SK-N-SH (cell line): ENCODE measurements around the gene SATB1. TPM values are rescaled to one million over a fixed set of nuclear protein-coding genes. Genes with fewer than 3 reads are reported as not detected.

Experiments
- CTCF ChIA-PET: fragments of 300-600, 350-600 bp; formaldehyde crosslinking; extraction: SDS; loops from one replicate; lab custom pipeline; 2021; lab: Yijun Ruan, JAX
- POLR2A ChIA-PET: fragments of 350-600 bp; sonication (Branson Sonifier 250); formaldehyde crosslinking; extraction: SDS; loops from one replicate; lab custom pipeline; 2020; ENCODE audit warnings: antibody characterized with exemption, inconsistent platforms; lab: Yijun Ruan, JAX
- DNase-seq: peaks from one replicate; pipeline ENCODE4 v3.0.0; 2012
- H2AFZ ChIP-seq: fragments of 200-600 bp; sonication (generic); 2 replicates; pipeline ENCODE4 v1.8.1; 2016; ENCODE audit warnings: antibody characterized with exemption, mild to moderate bottlenecking, low read depth
- H3F3A ChIP-seq: fragments of 200-600 bp; sonication (generic); replicated peaks from 2 replicates; pipeline ENCODE3; 2016; ENCODE audit warnings: antibody characterized with exemption, mild to moderate bottlenecking; ENCODE audit not compliant: insufficient read depth
- H3K27ac ChIP-seq, 2 experiments: fragments of 200-500 bp in 1 of 2; fragments of 200-600 bp in 1 of 2; sonication (Bioruptor generic) in 1 of 2; sonication (generic), shearing (Covaris generic) in 1 of 2; 2 replicates each; pipeline versions ENCODE4 v1.5.1 to v1.6.1; 2014 to 2016; ENCODE audit warnings: low read depth in 2 of 2, inconsistent platforms in 1 of 2, low read length in 1 of 2, mild to moderate bottlenecking in 1 of 2, mixed read lengths in 1 of 2
- H3K27me3 ChIP-seq: fragments of 200-600 bp; sonication (generic), shearing (Covaris generic); 2 replicates; pipeline ENCODE4 v1.6.1; 2016; ENCODE audit warnings: mixed run types; ENCODE audit not compliant: insufficient read depth
- H3K36me3 ChIP-seq, 2 experiments: fragments of 200-500 bp in 1 of 2; fragments of 200-600 bp in 1 of 2; sonication (Bioruptor generic) in 1 of 2; sonication (generic) in 1 of 2; replicated peaks in 1 of 2; 2 replicates each; pipeline versions ENCODE3 to v1.5.1; 2014 to 2016; ENCODE audit warnings: low read length in 1 of 2, mild to moderate bottlenecking in 1 of 2; ENCODE audit not compliant: insufficient read depth in 2 of 2, control insufficient read depth in 1 of 2
- H3K4me1 ChIP-seq, 2 experiments: fragments of 200-500 bp in 1 of 2; fragments of 200-600 bp in 1 of 2; sonication (Bioruptor generic) in 1 of 2; sonication (generic), shearing (Covaris generic) in 1 of 2; 2 replicates each; pipeline versions ENCODE4 v1.5.1 to v1.6.1; 2014 to 2016; ENCODE audit warnings: low read depth in 1 of 2, low read length in 1 of 2, mixed run types in 1 of 2; ENCODE audit not compliant: insufficient read depth in 2 of 2, control insufficient read depth in 1 of 2
- H3K4me2 ChIP-seq: fragments of 200-600 bp; sonication (generic), shearing (Covaris generic); 2 replicates; pipeline ENCODE4 v1.6.1; 2017; ENCODE audit warnings: mixed run types
- H3K4me3 ChIP-seq, 2 experiments: fragments of 200-500 bp in 1 of 2; fragments of 200-600 bp in 1 of 2; sonication (Bioruptor generic) in 1 of 2; sonication (generic), shearing (Covaris generic) in 1 of 2; 2 replicates each; pipeline versions ENCODE4 v1.5.1 to v1.8.1; 2014 to 2016; ENCODE audit warnings: low read depth in 2 of 2, inconsistent platforms in 1 of 2, low read length in 1 of 2, mild to moderate bottlenecking in 1 of 2, mixed read lengths in 1 of 2, moderate library complexity in 1 of 2
- H3K79me2 ChIP-seq: fragments of 200-600 bp; sonication (generic); 2 replicates; pipeline ENCODE4 v1.8.1; 2017; ENCODE audit warnings: mild to moderate bottlenecking; ENCODE audit not compliant: insufficient read depth
- H3K9ac ChIP-seq: fragments of 200-600 bp; sonication (generic); 2 replicates; pipeline ENCODE4 v1.6.1; 2017; ENCODE audit warnings: mixed run types
- H3K9me2 ChIP-seq: fragments of 200-600 bp; sonication (generic); 2 replicates; pipeline ENCODE4 v1.6.1; 2017; ENCODE audit warnings: mixed run types
- H3K9me3 ChIP-seq: fragments of 200-600 bp; sonication (generic); 2 replicates; pipeline ENCODE4 v1.6.1; 2017; ENCODE audit warnings: mixed run types, mild to moderate bottlenecking, moderate library complexity
- H4K20me1 ChIP-seq: fragments of 200-600 bp; sonication (generic); 2 replicates; pipeline ENCODE4 v1.6.1; 2017; ENCODE audit warnings: mild to moderate bottlenecking, mixed run types; ENCODE audit not compliant: insufficient read depth
- CHD2 ChIP-seq: fragments of 150-350 bp; IDR thresholded peaks from 2 replicates; pipeline ENCODE4 v1.6.1; 2018; ENCODE audit warnings: low read length; ENCODE audit not compliant: partially characterized antibody
- ELF1 ChIP-seq: IDR thresholded peaks from 2 replicates; pipeline ENCODE4 v1.4.0; 2012
- EP300 ChIP-seq, 2 experiments: IDR thresholded peaks; 2 replicates each; pipeline versions ENCODE4 v1.4.0 to v1.6.1; 2012; ENCODE audit warnings: borderline replicate concordance in 1 of 2, low read depth in 1 of 2, low read length in 1 of 2
- EZH2phosphoT487 ChIP-seq: fragments of 200-600 bp; sonication (generic); IDR thresholded peaks from 2 replicates; pipeline ENCODE4 v1.6.1; 2017; ENCODE audit warnings: low read depth, mixed run types, mild to moderate bottlenecking, antibody characterized with exemption, moderate library complexity, borderline replicate concordance
- FOSL2 ChIP-seq: IDR thresholded peaks from 2 replicates; pipeline ENCODE4 v1.4.0; 2012; ENCODE audit warnings: low read depth, mild to moderate bottlenecking, moderate library complexity, borderline replicate concordance
- GATA2 ChIP-seq: sonication (generic); formaldehyde crosslinking; IDR thresholded peaks from 2 replicates; pipeline ENCODE4 v1.5.0; 2020; ENCODE audit warnings: mild to moderate bottlenecking, missing genetic modification reagents
- NFIC ChIP-seq: IDR thresholded peaks from 2 replicates; pipeline ENCODE4 v1.4.0; 2012; ENCODE audit warnings: borderline replicate concordance
- RFX5 ChIP-seq: IDR thresholded peaks from 2 replicates; pipeline ENCODE4 v1.6.1; 2012; ENCODE audit warnings: mild to moderate bottlenecking, improper control_type of control experiment, low read length
- SIN3A ChIP-seq: IDR thresholded peaks from 2 replicates; pipeline ENCODE4 v1.6.1; 2012; ENCODE audit warnings: low read depth, mild to moderate bottlenecking, low read length, moderate library complexity, borderline replicate concordance
- TEAD4 ChIP-seq: IDR thresholded peaks from 2 replicates; pipeline ENCODE4 v1.4.0; 2012; ENCODE audit warnings: mild to moderate bottlenecking, borderline replicate concordance; ENCODE audit not compliant: insufficient read depth
- WGBS: methylation state at CpG from one replicate; pipeline ENCODE4 v1.1.6; 2017; ENCODE audit warnings: low lambda C conversion rate; 5-methylcytosine and 5-hydroxymethylcytosine counted together
- polyA plus RNA-seq, 3 experiments: library from polyadenylated mRNA; depleted of rRNA; stranded (reverse); fragments of >200 nt; gene quantifications; 2 replicates each; pipeline ENCODE4 v1.2.3, GENCODE V29; 2012
- TF ChIP-seq, protein P1 (sequence below): IDR thresholded peaks from 2 replicates; pipeline ENCODE4 v1.6.1; 2012; ENCODE audit warnings: mild to moderate bottlenecking, low read depth, low read length, moderate library complexity
- TF ChIP-seq, protein P2 (sequence below): IDR thresholded peaks from 2 replicates; pipeline ENCODE4 v1.4.0; 2012; ENCODE audit warnings: low read depth, borderline replicate concordance
- TF ChIP-seq, protein P3 (sequence below): fragments of 200-600 bp; sonication (generic); IDR thresholded peaks from 2 replicates; pipeline ENCODE4 v1.6.1; 2017; ENCODE audit warnings: antibody characterized with exemption, mild to moderate bottlenecking, moderate library complexity
- TF ChIP-seq, protein P4 (sequence below): fragments of 150-350 bp; IDR thresholded peaks from 2 replicates; pipeline ENCODE4 v1.6.1; 2016; ENCODE audit warnings: mild to moderate bottlenecking, low read depth, low read length

The SATB1 gene
- polyA plus RNA-seq, 1 of the 3 experiments (the other 2 are of a cell fraction) = 8.5 TPM

DNA sequence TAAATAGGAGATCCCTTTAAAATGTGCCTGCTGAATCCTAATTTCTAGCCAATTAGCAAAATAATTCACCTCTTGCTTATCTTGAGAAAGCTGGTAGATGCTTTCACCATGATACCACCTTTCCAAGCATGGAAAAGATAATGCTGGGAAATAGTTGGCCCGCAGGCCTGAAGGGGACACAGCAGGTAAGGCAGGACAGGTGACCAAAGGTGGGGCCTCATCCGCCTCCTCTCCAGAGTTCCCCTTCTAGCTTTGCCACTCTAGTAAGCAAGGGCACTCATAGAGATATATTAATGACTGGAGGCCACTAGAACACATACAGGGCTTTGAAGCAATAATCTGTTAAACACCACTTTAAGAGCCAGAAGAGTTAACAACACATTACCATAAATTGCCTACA lies 45.5 kb downstream of the SATB1 start (continued):
- TF ChIP-seq, protein P1, sequence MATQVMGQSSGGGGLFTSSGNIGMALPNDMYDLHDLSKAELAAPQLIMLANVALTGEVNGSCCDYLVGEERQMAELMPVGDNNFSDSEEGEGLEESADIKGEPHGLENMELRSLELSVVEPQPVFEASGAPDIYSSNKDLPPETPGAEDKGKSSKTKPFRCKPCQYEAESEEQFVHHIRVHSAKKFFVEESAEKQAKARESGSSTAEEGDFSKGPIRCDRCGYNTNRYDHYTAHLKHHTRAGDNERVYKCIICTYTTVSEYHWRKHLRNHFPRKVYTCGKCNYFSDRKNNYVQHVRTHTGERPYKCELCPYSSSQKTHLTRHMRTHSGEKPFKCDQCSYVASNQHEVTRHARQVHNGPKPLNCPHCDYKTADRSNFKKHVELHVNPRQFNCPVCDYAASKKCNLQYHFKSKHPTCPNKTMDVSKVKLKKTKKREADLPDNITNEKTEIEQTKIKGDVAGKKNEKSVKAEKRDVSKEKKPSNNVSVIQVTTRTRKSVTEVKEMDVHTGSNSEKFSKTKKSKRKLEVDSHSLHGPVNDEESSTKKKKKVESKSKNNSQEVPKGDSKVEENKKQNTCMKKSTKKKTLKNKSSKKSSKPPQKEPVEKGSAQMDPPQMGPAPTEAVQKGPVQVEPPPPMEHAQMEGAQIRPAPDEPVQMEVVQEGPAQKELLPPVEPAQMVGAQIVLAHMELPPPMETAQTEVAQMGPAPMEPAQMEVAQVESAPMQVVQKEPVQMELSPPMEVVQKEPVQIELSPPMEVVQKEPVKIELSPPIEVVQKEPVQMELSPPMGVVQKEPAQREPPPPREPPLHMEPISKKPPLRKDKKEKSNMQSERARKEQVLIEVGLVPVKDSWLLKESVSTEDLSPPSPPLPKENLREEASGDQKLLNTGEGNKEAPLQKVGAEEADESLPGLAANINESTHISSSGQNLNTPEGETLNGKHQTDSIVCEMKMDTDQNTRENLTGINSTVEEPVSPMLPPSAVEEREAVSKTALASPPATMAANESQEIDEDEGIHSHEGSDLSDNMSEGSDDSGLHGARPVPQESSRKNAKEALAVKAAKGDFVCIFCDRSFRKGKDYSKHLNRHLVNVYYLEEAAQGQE = no peak
- TF ChIP-seq RFX5 = no peak
- TF ChIP-seq GATA2 (CRISPR knock-in tag) = no peak
- TF ChIP-seq, protein P2, sequence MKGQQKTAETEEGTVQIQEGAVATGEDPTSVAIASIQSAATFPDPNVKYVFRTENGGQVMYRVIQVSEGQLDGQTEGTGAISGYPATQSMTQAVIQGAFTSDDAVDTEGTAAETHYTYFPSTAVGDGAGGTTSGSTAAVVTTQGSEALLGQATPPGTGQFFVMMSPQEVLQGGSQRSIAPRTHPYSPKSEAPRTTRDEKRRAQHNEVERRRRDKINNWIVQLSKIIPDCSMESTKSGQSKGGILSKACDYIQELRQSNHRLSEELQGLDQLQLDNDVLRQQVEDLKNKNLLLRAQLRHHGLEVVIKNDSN = no peak
- TF ChIP-seq, protein P3, sequence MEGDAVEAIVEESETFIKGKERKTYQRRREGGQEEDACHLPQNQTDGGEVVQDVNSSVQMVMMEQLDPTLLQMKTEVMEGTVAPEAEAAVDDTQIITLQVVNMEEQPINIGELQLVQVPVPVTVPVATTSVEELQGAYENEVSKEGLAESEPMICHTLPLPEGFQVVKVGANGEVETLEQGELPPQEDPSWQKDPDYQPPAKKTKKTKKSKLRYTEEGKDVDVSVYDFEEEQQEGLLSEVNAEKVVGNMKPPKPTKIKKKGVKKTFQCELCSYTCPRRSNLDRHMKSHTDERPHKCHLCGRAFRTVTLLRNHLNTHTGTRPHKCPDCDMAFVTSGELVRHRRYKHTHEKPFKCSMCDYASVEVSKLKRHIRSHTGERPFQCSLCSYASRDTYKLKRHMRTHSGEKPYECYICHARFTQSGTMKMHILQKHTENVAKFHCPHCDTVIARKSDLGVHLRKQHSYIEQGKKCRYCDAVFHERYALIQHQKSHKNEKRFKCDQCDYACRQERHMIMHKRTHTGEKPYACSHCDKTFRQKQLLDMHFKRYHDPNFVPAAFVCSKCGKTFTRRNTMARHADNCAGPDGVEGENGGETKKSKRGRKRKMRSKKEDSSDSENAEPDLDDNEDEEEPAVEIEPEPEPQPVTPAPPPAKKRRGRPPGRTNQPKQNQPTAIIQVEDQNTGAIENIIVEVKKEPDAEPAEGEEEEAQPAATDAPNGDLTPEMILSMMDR = no peak
- no peak for TF ChIP-seq CHD2
- TF ChIP-seq, protein P4, sequence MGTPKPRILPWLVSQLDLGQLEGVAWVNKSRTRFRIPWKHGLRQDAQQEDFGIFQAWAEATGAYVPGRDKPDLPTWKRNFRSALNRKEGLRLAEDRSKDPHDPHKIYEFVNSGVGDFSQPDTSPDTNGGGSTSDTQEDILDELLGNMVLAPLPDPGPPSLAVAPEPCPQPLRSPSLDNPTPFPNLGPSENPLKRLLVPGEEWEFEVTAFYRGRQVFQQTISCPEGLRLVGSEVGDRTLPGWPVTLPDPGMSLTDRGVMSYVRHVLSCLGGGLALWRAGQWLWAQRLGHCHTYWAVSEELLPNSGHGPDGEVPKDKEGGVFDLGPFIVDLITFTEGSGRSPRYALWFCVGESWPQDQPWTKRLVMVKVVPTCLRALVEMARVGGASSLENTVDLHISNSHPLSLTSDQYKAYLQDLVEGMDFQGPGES = no peak
- no peak for TF ChIP-seq EZH2phosphoT487
- TF ChIP-seq ELF1 = no peak

DNA sequence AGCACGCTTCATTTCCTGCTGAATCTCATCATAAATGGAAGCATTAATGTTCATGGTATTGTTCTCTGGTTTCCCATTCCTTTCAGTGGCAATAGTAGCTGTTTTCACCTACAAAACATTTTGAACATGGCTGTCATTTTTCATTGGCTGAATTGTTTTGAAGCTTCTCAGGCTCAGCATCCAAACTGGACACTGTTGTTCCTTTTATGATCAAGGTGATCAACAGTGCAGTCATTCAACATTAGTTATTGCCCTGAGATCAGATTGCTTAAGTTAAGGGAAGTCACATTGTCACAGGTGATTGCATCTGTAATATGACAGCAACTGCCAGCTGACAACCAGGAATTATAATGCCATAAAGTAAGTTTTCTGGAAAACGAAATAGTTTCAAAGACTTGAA lies 46.9 kb downstream of the SATB1 start:
- H3K27ac ChIP-seq = peak overlapping the region in 1 of 2 experiments; percentile 28; a peak in 1 of 4 replicates
- TF ChIP-seq GATA2 (CRISPR knock-in tag) = peak; percentile 62
- no peak for TF ChIP-seq NFIC
- no peak for TF ChIP-seq SIN3A
- peak in 1 of 2 experiments; percentile 44; a peak in 1 of 4 replicates for TF ChIP-seq EP300 (IDR thresholded peaks at IDR 0.05; ENCODE audit: borderline replicate concordance in 1 of 2, low read depth in 1 of 2, low read length in 1 of 2)
- no peak for TF ChIP-seq TEAD4
- TF ChIP-seq FOSL2 = no peak
- TF ChIP-seq, all 33 proteins: peak for 2
- ChIA-PET POLR2A (no interaction called here), CTCF (interaction anchor here (1.4 to 3.7 kb wide), 2 partner anchors 12 to 240 kb away, joined by 4 to 22 read pairs; no protein-coding TSS in a partner anchor)
- no peaks in the 10 kb centered on the region for H3K9me3 ChIP-seq
- no peak overlapping the region for H3K4me3 ChIP-seq
- H3K27me3 ChIP-seq = no peaks in the 10 kb centered on the region
- H4K20me1 ChIP-seq = no peaks in the 10 kb centered on the region
- peaks cover 0 to 6% of the 10 kb centered on the region in 2 experiments; a peak in 2 of 4 replicates for H3K4me1 ChIP-seq
- H3F3A ChIP-seq = no peaks in the 10 kb centered on the region
- no peak overlapping the region for H2AFZ ChIP-seq
- H3K9me2 ChIP-seq = no peaks in the 10 kb centered on the region
- WGBS = 54% methylated on average over 2 of the region's 2 CpGs
- no peak overlapping the region for H3K9ac ChIP-seq
- H3K79me2 ChIP-seq = no peaks in the 10 kb centered on the region
- DNase-seq = no peak
- H3K4me2 ChIP-seq = no peak overlapping the region
- H3K36me3 ChIP-seq = peaks cover 0 to 5% of the 10 kb centered on the region in 2 experiments
